ENCODE results near the gene PSMG2.
A peak's percentile ranks its signal among the peaks of the same experiment; 100 is the strongest.

The PSMG2 gene

DNA sequence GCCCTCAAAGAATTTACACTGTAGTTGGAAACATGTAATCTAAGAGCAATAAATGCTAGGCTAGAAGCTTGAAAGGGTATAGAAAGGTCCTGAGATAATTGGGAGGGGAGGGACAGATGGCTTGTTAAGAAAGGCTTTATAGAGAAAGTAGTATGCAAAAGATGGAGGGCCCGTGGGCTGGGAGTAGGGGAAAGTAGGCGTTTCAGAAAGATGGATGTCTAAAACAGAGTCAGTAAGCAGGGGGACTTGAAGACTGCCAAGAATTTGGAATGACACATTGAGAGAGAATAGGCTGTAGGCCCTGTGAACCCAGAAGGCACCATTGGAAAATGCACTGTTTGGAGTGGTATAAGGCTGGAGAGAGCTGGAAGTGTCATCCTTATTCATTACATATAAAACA is 822 bp downstream of the PSMG2 start:
- H3K4me1 ChIP-seq: no peaks in the 10 kb centered on the region
- H3K27me3 ChIP-seq: no peaks in the 10 kb centered on the region
- H3K9me3 ChIP-seq: no peaks in the 10 kb centered on the region; the same call in 1 of the 2 replicates
- TF ChIP-seq, protein P1, sequence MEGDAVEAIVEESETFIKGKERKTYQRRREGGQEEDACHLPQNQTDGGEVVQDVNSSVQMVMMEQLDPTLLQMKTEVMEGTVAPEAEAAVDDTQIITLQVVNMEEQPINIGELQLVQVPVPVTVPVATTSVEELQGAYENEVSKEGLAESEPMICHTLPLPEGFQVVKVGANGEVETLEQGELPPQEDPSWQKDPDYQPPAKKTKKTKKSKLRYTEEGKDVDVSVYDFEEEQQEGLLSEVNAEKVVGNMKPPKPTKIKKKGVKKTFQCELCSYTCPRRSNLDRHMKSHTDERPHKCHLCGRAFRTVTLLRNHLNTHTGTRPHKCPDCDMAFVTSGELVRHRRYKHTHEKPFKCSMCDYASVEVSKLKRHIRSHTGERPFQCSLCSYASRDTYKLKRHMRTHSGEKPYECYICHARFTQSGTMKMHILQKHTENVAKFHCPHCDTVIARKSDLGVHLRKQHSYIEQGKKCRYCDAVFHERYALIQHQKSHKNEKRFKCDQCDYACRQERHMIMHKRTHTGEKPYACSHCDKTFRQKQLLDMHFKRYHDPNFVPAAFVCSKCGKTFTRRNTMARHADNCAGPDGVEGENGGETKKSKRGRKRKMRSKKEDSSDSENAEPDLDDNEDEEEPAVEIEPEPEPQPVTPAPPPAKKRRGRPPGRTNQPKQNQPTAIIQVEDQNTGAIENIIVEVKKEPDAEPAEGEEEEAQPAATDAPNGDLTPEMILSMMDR (IDR thresholded peaks at IDR 0.05; ENCODE audit: low read depth, low read length): no peak
- peak overlapping the region; percentile 88 for H3K4me3 ChIP-seq (ENCODE audit: low read depth, low read length)
- peaks cover 10% of the 10 kb centered on the region for H3K36me3 ChIP-seq
- no peak for DNase-seq

DNA sequence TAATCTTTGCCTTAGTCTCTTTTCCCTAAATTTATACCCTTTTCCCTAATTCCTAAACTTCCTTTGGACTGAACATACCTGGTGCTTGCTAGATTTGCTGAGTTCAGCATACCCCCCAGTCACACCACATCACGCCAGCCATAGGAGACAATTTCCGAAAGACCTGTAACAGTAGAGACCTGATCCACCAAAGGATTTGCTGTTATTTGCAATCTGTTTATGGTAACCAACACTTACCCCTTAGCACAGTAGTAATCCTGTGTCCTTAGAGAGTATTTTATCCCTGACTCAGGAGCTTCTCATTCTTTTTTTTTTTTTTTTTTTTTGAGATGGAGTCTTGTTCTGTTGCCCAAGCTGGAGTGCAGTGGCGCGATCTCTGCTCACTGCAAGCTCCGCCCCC is 8.6 kb downstream of the PSMG2 start:
- TF ChIP-seq, protein P1 (IDR thresholded peaks at IDR 0.05; ENCODE audit: low read depth, low read length): no peak
- Histone ChIP-seq H3K36me3 (peaks cover 12% of the 10 kb centered on the region), H3K27me3 (no peaks in the 10 kb centered on the region)

DNA sequence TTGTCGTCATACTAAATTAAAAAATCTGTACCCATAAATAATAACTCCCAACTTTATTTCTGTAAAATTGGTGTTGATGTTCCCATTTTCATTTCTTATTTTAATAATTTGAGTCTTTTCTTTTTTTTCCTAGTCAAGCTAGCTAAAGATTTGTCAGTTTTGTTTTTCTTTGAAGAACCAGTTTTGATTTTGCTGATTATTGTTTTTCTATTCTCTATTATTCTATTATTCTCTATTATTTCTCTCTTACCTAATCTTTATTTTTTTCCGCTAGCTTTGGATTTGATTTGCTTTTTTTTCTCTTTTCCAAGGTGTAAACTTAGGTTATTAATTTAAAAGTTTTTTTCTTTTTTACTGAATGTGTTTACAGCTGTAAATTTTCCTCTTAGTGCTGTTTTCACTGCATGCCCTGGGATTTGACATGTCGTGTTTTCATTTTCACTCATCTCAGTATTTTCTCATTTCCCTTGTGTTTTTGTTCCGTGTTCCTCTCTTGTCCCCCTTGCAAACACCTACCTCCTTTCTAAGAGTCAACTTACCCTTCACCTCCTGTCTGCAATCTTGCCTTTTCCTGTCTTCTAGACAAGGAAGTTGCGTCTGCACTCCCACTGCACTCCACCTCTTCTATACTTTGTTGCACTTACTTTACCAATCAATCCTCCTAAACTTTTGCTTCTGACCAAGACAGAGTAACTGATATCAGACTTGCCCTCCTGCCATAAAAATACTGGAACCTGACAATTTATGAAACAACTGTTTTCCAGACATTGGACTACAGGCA is 18.8 kb downstream of the PSMG2 start:
- no peaks in the 10 kb centered on the region for H3K4me1 ChIP-seq
- H3K4me3 ChIP-seq (ENCODE audit: low read depth, low read length): no peak overlapping the region
- TF ChIP-seq, protein P1 (IDR thresholded peaks at IDR 0.05; ENCODE audit: low read depth, low read length): no peak
- H3K27me3 ChIP-seq: no peaks in the 10 kb centered on the region
- no peak for DNase-seq
- H3K9me3 ChIP-seq: no peaks in the 10 kb centered on the region
- no peaks in the 10 kb centered on the region for H3K36me3 ChIP-seq

More for the DNA sequence above, 8.6 kb downstream of the PSMG2 start:
- Histone ChIP-seq H3K4me1 (no peaks in the 10 kb centered on the region), H3K4me3 (ENCODE audit: low read depth, low read length) (no peak overlapping the region), H3K9me3 (no peaks in the 10 kb centered on the region)
- DNase-seq: no peak

DNA sequence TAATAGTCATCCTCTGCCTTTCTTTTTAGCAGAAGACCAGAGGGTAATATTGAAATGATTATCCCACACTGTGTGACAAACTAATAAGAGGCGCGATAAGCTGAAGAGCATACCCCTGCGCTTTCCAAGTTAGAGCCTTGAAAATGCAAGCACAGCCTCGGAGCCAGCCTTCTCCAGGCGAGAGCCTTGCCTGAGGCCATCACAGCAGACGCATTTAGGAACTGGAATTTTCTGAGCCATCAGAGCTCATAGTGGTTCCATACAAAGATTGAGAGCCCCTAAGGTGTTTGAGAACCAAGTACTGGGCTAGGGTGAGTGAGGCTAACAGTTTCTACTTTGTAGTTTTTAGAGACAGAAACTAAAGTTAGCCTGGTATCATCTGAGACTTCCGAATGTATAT is 19.9 kb downstream of the PSMG2 start:
- TF ChIP-seq, protein P1 (IDR thresholded peaks at IDR 0.05; ENCODE audit: low read depth, low read length): no peak
- DNase-seq: no peak
- H3K9me3 ChIP-seq: no peaks in the 10 kb centered on the region
- no peaks in the 10 kb centered on the region for H3K4me1 ChIP-seq
- no peaks in the 10 kb centered on the region for H3K36me3 ChIP-seq
- H3K4me3 ChIP-seq (ENCODE audit: low read depth, low read length): no peak overlapping the region
- no peaks in the 10 kb centered on the region for H3K27me3 ChIP-seq

DNA sequence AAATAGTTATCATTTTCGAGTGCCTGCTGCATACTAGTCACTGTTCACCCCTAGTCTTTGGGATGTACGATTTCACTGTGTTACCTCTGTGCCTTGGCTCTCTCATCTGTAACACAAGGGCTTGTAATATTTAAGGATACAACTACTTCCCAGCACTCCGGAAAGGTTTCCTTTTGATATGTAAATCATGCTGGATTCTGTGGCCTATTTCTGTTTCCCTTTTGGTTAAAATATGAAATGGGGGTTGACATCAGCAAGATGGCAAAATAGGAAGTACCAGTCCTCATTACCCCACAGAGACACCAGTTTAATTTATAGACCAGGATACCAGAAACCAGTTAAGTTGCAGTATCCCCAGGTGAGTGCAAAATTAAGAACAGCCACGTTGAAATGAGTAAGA is 23.5 kb downstream of the PSMG2 start:
- Histone ChIP-seq H3K27me3 (no peaks in the 10 kb centered on the region), H3K4me3 (ENCODE audit: low read depth, low read length) (no peak overlapping the region), H3K36me3 (no peaks in the 10 kb centered on the region), H3K9me3 (no peaks in the 10 kb centered on the region), H3K4me1 (no peaks in the 10 kb centered on the region)
- TF ChIP-seq, protein P1 (IDR thresholded peaks at IDR 0.05; ENCODE audit: low read depth, low read length): no peak
- no peak for DNase-seq

DNA sequence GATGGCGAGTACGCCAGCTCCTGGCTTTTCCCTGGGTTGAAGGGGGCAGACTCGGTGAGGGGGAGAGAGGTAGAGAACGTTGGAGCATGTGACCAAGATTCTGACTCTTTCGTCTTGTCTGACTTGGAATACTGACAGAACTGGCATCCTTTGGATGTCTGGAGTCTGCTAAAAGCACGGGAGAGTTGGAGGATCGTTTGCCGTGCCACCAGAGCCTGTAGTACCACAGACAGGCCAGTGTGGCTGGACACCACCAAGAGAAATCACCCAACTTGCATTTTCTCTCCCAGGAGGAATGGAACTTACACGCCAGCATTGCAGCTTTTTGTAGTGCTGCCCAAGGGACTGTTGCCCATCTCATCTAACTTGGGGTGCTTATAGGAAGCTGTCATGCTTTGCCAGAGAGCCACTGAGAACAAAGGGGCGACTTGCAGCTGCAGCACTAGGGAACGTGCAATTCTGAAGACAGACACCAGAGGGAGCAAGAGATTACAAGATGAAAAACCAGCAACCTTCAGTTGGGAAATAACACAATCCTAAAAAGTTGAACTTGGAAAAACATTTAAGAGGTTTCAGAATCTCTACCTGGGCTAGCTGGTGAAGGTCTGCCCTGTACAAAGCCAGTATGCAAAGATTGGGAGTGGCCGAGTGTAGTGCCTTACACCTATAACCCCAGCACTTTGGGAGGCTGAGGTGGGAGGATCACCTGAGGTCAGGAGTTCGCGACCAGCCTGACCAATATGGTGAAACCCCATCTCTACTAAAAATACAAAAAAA is 24.1 kb downstream of the PSMG2 start:
- H3K36me3 ChIP-seq: no peaks in the 10 kb centered on the region
- peak; percentile 54 for DNase-seq

More for the DNA sequence above, 24.1 kb downstream of the PSMG2 start:
- TF ChIP-seq, protein P1 (IDR thresholded peaks at IDR 0.05; ENCODE audit: low read depth, low read length): peak; percentile 72
- no peaks in the 10 kb centered on the region for H3K4me1 ChIP-seq
- H3K27me3 ChIP-seq: no peaks in the 10 kb centered on the region
- H3K4me3 ChIP-seq (ENCODE audit: low read depth, low read length): no peak overlapping the region
- H3K9me3 ChIP-seq: no peaks in the 10 kb centered on the region
